CD4-positive, alpha-beta T cell treated with Interleukin-2 at 100 ng/mL for 4 hours (primary cell): ENCODE measurements around the gene PPM1F.
"Not testable (repeated sequence)": the region's sequence is repeated elsewhere in the genome, so short reads cannot be mapped to it uniquely, and the experiment has no call there.

Experiments
- DNase-seq: peaks from one replicate; pipeline ENCODE4 v3.0.0-alpha.2; 2020; ENCODE audit warnings: low spot score

PPM1F gene

DNA sequence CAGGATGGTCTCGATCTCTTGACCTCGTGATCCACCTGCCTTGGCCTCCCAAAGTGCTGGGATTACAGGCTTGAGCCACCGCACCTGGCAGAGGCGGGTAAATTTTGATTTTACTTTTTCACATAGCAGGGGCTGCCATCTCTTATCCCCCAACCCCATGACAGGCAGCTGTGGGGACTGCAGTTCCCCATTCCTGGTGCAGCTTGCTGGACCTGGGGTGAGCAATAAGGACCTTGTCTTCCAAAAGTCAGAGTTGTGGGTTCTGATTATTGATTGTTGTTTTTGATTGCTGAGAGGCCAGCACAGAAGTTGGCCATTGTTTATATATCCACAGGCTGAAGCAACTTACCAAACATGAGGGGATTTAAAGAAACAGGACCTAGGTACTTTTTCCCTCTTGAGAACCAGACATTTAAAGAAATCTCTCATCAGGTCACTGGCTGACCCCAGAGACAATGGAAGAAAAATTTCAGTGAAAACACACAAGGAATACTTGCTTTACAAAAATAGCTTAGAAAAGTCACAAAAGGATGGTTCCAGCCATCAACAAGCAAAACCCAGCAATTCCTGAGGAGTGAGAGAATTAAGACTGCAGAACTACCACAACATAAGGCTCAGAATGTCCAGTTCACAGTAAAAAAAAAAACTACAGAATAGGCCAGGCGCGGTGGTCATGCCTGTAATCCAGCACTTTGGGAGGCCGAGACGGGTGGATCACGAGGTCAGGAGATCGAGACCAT lies 63.2 kb downstream of the PPM1F start:
- DNase-seq = no peak

DNA sequence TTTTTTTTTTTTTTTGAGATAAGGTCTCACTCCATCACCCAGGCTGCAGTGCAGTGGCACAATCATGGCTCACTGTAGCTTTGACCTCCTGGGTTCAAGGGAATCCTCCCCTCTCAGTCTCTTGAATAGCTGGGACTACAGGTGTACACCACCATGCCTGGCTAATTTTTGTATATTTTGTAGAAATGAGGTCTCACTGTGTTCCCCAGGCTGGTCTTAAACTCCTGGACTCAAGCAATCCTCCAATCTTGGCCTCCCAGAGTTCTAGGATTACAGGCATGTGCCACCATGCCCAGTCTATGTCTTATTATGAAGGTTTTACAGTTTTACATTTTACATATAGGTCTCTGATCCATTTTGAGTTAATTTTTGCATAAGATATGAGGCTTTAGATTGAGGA lies 64.8 kb downstream of the PPM1F start:
- no peak for DNase-seq

DNA sequence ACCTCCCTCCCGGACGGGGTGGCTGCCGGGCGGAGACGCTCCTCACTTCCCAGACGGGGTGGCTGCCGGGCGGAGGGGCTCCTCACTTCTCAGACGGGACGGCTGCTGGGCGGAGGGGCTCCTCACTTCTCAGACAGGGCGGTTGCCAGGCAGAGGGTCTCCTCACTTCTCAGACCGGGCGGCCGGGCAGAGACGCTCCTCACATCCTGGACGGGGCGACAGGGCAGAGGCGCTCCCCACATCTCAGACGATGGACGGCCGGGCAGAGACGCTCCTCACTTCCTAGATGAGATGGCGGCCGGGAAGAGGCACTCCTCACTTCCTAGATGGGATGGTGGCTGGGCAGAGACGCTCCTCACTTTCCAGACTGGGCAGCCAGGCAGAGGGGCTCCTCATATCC lies 68.7 kb downstream of the PPM1F start:
- DNase-seq = not testable (repeated sequence)

DNA sequence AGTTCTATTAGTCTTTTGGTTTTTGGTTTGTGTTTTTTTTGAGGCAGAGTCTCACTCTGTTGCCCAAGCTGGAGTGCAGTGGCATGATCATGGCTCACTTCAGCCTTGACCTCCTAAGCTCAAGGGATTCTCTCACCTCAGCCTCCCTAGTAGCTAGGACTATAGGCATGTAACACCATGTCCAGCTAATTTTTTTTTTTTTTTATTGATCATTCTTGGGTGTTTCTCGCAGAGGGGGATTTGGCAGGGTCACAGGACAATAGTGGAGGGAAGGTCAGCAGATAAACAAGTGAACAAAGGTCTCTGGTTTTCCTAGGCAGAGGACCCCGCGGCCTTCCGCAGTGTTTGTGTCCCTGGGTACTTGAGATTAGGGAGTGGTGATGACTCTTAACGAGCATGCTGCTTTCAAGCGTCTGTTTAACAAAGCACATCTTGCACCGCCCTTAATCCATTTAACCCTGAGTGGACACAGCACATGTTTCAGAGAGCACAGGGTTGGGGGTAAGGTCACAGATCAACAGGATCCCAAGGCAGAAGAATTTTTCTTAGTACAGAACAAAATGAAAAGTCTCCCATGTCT lies 69.8 kb downstream of the PPM1F start:
- not testable (repeated sequence) for DNase-seq

DNA sequence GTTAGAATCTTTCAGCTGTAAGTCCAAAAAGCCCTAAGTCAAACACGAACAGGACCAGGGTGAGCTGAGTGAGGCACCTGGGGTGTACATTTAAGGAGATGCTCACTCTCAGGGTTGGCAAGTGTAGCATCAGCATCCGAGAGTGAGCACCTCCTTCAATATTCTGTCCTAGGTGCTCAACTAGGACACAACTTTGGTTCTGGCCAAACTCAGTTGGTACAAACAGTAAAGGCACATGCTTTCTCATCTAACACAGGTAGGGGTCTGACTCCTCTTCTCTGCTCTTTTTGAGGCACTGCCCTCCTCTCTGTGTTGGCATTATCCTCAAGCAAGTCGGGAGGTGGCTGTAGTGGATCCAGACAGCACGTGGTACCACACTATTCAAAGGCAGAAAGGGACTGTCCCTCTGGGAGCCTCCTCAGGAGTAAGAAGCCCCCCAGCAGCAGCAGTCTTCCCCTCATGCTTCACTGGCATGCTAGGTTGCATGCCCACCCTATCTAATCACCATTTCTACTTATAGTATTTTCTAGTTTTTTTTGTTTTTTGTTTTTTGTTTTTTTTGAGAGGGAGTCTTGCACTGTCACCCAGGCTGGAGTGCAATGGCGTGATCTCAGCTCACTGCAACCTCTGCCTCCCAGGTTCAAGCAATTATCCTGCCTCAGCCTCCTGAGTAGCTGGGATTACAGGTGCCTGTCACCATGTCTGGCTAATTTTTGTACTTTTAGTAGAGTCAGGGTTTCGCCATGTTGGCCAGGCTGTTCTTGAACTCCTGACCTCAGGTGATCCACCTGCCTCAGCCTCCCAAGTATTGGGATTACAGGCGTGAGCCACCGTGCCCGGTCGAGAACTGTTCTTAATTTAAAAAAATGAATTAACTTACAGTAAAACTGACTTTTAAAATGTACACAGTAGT lies 70.6 kb downstream of the PPM1F start:
- no peak for DNase-seq

DNA sequence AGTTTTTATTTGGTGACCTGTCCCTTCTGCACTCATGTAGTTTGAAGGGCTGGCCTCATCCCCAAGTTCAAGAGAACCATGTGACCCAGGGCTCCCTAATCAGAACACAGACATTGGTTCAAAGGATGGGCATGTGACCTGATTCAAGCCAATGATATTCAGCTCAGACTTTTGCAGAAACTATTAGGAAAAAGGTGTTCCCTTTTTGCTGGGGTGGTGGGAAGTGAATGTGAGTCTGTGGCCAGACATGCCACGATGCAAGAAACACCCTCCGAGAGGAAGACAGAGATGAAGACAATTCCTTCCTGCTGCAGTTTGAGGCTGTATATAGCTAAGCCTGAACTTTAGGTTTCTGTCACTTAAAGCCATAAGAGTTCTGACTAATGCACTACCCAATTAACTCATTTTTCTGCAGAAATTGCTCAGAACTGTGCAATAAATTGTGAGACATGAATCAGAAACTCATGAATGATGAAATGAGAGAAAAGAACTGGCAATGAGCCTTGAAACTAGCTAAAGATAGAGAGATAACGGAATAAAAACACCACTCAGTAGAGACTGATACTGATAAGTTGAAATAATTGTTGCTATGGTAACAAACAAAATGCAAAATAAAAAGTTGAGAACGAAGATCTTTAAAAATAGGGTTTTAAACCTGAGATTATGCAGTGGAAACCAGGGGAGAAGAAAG lies 76.0 kb downstream of the PPM1F start:
- DNase-seq = peak; percentile 67

DNA sequence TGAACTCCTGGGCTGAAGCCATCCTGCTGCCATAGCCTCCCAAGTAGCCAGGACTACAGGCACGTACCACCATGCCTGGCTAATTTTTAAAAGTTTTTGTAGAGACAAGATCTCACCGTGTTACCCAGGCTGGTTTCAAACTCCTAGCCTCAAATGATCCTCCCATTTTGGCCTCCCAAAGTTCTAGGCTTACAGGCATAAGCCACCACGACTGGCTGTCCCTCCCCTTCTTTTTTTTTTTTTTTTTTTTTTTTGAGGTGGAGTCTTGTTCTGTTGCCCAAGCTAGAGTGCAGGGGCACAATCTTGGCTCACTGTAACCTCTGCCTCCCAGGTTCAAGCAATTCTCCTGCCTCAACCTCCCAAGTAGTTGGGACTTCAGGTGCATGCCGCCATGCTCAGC lies 77.7 kb downstream of the PPM1F start:
- not testable (repeated sequence) for DNase-seq

DNA sequence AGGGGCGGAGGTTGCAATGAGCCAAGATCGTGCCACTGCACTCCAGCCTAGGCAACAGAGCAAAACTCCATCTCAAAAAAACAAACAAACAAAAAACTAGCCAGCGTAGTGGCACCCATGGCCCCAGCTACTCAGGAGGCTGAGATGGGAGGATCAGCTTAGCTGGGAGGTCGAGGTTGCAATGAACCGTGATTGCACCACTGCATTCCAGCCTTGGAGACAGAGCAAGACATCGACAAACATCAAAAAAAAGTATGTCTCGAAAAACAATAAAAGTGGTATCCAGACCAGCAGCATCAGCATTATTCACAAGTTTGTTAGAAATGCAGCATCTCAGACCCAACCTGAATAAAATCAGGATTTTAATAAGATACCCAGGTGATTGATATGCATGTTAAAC lies 79.0 kb downstream of the PPM1F start:
- no peak for DNase-seq

DNA sequence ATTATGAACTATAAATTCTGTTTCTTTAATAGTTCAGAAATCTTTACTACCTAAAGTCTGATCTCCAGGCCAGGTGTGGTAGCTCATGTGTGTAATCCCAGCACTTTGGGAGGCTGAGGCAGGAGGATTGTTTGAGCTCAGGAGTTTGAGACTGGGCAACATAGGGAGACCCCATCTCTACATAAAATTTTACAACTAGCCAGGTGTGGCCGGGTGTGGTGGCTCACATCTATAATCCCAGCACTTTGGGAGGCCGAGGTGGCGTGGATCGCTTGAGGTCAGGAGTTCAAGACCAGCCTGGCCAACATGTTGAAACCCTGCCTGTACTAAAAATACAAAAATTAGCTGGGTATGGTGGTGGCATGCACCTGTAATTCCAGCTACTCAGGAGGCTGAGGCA lies 79.9 kb downstream of the PPM1F start:
- not testable (repeated sequence) for DNase-seq
